GM19239 (cell line): Measurements from ENCODE around the gene SHROOM3.

Experiments used
- DNase-seq: peaks from one replicate; pipeline ENCODE4 v3.0.0; 2011; ENCODE audit warnings: low spot score; ENCODE audit not compliant: insufficient read length
- FAIRE-seq: peaks from 2 replicates; lab custom pipeline; 2011; peaks lifted over from hg19 to GRCh38; lab: Jason Lieb, UNC

Gene SHROOM3

GRCh38 chr4:76681996-76682395, 247.0 kb downstream of the SHROOM3 start:
- no peak for FAIRE-seq
- DNase-seq, result no peak

- FAIRE-seq, result no peak
Observed at GRCh38 chr4:76683144-76683543, 248.1 kb downstream of the SHROOM3 start.

GRCh38 chr4:76687746-76688448, 252.9 kb downstream of the SHROOM3 start:
- DNase-seq (no peak), FAIRE-seq (peak; percentile 61)

More at GRCh38 chr4:76683144-76683543, 248.1 kb downstream of the SHROOM3 start:
- no peak for DNase-seq

GRCh38 chr4:76688619-76689144, 253.7 kb downstream of the SHROOM3 start:
- no peak for DNase-seq

GRCh38 chr4:76689145-76689817, 254.3 kb downstream of the SHROOM3 start:
- DNase-seq (no peak), FAIRE-seq (peak; percentile 48)

More at GRCh38 chr4:76688619-76689144, 253.7 kb downstream of the SHROOM3 start:
- FAIRE-seq, result no peak

- peak; percentile 57 for FAIRE-seq
- DNase-seq, result no peak
Observed at GRCh38 chr4:76690011-76690905, 255.2 kb downstream of the SHROOM3 start.

GRCh38 chr4:76690906-76691275, 255.9 kb downstream of the SHROOM3 start:
- DNase-seq (no peak), FAIRE-seq (no peak)

- no peak for DNase-seq
- peak; percentile 75 for FAIRE-seq
Observed at GRCh38 chr4:76691807-76692582, 257.0 kb downstream of the SHROOM3 start.

- no peak for FAIRE-seq
- DNase-seq, result no peak
Observed at GRCh38 chr4:76692761-76693160, 257.7 kb downstream of the SHROOM3 start.

GRCh38 chr4:76694056-76694455, 259.0 kb downstream of the SHROOM3 start:
- no peak for FAIRE-seq
- DNase-seq, result no peak

GRCh38 chr4:76696109-76696508, 261.1 kb downstream of the SHROOM3 start:
- DNase-seq (no peak), FAIRE-seq (no peak)

GRCh38 chr4:76697129-76697803, 262.2 kb downstream of the SHROOM3 start:
- FAIRE-seq (peak; percentile 89), DNase-seq (no peak)

- no peak for FAIRE-seq
Observed at GRCh38 chr4:76698141-76698540, 263.1 kb downstream of the SHROOM3 start.

GRCh38 chr4:76699751-76700310, 264.8 kb downstream of the SHROOM3 start:
- DNase-seq, result no peak
- no peak for FAIRE-seq

More at GRCh38 chr4:76698141-76698540, 263.1 kb downstream of the SHROOM3 start:
- no peak for DNase-seq

- DNase-seq (no peak), FAIRE-seq (peak; percentile 11)
Observed at GRCh38 chr4:76702440-76703122, 267.6 kb downstream of the SHROOM3 start.

GRCh38 chr4:76703123-76703490, 268.1 kb downstream of the SHROOM3 start:
- DNase-seq (no peak), FAIRE-seq (peak; percentile 26)

GRCh38 chr4:76703676-76704075, 268.6 kb downstream of the SHROOM3 start:
- no peak for FAIRE-seq
- no peak for DNase-seq

- DNase-seq, result no peak
- FAIRE-seq, result no peak
Observed at GRCh38 chr4:76704133-76704881, 269.3 kb downstream of the SHROOM3 start.
